ENCODE results near the gene ABCG2. TPM values are rescaled to one million over a fixed set of nuclear protein-coding genes. Genes with fewer than 3 reads are reported as not detected.

Gene ABCG2
- total RNA-seq, 1 donor from 2014 or later, result 0.40 TPM

DNA sequence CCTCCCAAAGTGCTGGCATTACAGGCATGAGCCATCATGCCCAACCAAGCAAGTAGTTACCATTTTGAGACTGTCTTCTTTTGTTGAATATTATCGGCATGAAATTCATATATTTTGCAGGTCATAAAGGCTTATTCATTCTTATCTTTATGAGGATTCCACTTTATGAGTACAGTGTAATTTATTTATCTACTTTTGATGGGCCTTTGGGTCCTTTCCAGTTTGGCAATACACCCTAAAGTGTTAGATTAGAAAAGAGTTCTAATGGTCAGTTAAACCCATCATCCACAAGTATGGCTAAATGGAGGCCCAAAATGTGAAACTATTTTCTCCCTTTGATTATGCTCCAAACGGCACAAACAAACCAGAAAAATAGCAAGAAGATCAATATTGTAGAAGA lies 10.9 kb upstream of the ABCG2 start:
- H3K4me1 Mint-ChIP-seq (ENCODE audit: low read depth), result no peaks in the 10 kb centered on the region
- H3K27me3 Mint-ChIP-seq (ENCODE audit: low read depth), result no peaks in the 10 kb centered on the region
- TF ChIP-seq, protein P1, sequence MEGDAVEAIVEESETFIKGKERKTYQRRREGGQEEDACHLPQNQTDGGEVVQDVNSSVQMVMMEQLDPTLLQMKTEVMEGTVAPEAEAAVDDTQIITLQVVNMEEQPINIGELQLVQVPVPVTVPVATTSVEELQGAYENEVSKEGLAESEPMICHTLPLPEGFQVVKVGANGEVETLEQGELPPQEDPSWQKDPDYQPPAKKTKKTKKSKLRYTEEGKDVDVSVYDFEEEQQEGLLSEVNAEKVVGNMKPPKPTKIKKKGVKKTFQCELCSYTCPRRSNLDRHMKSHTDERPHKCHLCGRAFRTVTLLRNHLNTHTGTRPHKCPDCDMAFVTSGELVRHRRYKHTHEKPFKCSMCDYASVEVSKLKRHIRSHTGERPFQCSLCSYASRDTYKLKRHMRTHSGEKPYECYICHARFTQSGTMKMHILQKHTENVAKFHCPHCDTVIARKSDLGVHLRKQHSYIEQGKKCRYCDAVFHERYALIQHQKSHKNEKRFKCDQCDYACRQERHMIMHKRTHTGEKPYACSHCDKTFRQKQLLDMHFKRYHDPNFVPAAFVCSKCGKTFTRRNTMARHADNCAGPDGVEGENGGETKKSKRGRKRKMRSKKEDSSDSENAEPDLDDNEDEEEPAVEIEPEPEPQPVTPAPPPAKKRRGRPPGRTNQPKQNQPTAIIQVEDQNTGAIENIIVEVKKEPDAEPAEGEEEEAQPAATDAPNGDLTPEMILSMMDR (IDR thresholded peaks at IDR 0.05), result no peak
- H3K36me3 Mint-ChIP-seq (ENCODE audit: low read depth), result no peaks in the 10 kb centered on the region
- no peak overlapping the region for H3K27ac Mint-ChIP-seq (ENCODE audit: unreplicated experiment)
- no peak for DNase-seq (ENCODE audit: low spot score)
- no peaks in the 10 kb centered on the region for H3K9me3 Mint-ChIP-seq (ENCODE audit: low read depth)
- no peak overlapping the region for H3K4me3 Mint-ChIP-seq (ENCODE audit: unreplicated experiment)

DNA sequence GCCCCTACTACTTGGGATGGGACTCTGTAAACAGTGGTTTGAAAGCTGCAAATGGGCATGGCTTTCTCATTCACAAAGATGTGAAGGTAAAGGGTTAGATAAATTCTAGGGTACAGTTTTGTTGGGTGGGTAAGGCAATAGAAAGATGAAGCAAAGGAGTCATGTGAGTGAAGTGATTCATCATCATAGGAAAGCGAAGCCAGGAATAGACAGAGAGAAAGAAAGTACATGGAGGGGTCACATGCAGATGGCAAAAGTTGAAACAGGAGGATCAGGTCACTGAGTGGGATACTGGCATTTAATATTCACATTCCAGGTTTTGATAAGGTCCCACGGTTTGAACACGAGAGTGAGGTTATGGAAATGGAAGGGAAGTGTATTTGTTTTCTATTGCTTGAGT lies 8.2 kb upstream of the ABCG2 start:
- no peaks in the 10 kb centered on the region for H3K27me3 Mint-ChIP-seq (ENCODE audit: low read depth)
- no peaks in the 10 kb centered on the region for H3K4me1 Mint-ChIP-seq (ENCODE audit: low read depth)
- TF ChIP-seq, protein P1 (IDR thresholded peaks at IDR 0.05), result no peak
- H3K4me3 Mint-ChIP-seq (ENCODE audit: unreplicated experiment), result no peak overlapping the region
- H3K27ac Mint-ChIP-seq (ENCODE audit: unreplicated experiment), result no peak overlapping the region
- H3K36me3 Mint-ChIP-seq (ENCODE audit: low read depth), result no peaks in the 10 kb centered on the region
- DNase-seq (ENCODE audit: low spot score), result no peak
- H3K9me3 Mint-ChIP-seq (ENCODE audit: low read depth), result no peaks in the 10 kb centered on the region

DNA sequence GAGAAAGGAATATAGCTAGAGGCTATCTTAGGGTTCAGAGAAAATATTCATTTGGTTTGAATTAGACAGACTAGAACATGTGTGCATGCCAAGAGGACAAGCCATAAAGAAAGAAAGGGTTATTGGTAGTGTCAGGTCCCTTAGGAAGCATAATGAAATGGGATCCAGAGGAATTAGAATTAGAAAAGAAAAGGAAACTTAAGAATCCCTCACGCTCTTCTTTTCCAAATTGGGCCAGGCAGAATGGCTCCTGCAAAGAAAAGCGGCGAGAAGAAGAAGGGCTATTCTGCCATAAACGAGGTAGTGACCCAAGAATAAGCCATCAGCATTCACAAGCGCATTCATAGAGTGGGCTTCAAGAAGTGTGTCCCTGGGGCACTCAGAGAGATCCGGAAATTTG lies 4.9 kb upstream of the ABCG2 start:
- H3K27me3 Mint-ChIP-seq (ENCODE audit: low read depth), result no peaks in the 10 kb centered on the region
- no peaks in the 10 kb centered on the region for H3K9me3 Mint-ChIP-seq (ENCODE audit: low read depth)
- H3K4me1 Mint-ChIP-seq (ENCODE audit: low read depth), result peaks cover 6% of the 10 kb centered on the region
- H3K36me3 Mint-ChIP-seq (ENCODE audit: low read depth), result no peaks in the 10 kb centered on the region
- H3K4me3 Mint-ChIP-seq (ENCODE audit: unreplicated experiment), result no peak overlapping the region
- TF ChIP-seq, protein P1 (IDR thresholded peaks at IDR 0.05), result no peak
- H3K27ac Mint-ChIP-seq (ENCODE audit: unreplicated experiment), result no peak overlapping the region
- no peak for DNase-seq (ENCODE audit: low spot score)

DNA sequence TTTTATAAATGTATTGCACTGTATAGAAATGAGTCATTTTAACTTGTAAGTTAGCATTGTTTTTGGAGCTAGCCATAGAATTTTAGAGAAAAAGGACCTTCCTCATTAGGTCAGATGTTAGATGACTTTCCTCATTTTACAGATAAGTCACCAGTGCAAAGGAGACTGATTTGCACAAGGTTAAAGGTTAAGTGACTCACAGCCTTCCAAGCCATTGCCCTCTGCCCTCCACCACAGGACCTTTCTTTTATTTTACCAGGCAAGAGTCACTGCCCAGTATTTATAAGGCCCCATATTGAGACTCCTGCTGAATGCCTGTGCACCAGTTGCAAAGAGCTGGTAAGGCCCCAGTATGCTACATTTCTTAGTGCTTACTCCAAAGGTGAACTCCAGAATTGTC lies 4.2 kb upstream of the ABCG2 start:
- Mint-ChIP-seq H3K9me3 (ENCODE audit: low read depth) (no peaks in the 10 kb centered on the region), H3K27me3 (ENCODE audit: low read depth) (no peaks in the 10 kb centered on the region), H3K4me1 (ENCODE audit: low read depth) (peaks cover 12% of the 10 kb centered on the region), H3K27ac (ENCODE audit: unreplicated experiment) (no peak overlapping the region), H3K36me3 (ENCODE audit: low read depth) (no peaks in the 10 kb centered on the region), H3K4me3 (ENCODE audit: unreplicated experiment) (no peak overlapping the region)
- DNase-seq (ENCODE audit: low spot score), result no peak
- TF ChIP-seq, protein P1 (IDR thresholded peaks at IDR 0.05), result no peak

DNA sequence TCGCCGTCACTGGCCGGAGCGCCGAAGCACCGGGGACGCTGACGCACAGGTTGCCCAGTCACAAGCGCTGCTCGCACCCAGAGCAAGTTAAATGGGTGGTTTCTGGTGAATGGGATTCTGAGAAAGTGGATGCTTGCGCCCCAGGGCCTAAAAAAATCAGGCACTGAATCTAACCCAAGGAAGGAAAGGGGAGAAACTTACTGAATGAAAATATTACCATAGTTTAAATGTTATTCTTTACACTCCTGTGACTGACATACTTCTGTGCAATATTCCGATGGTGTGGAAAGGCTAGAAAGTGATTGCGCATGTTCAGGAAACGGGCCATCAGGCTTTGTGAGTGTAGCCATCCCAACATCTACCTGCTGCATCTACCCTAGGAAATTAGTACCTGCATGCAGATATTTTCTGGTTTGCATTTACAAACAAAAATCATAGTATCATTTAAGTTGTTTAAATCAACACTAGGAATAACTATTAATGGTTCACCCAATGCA lies 838 bp upstream of the ABCG2 start:
- no peak for DNase-seq (ENCODE audit: low spot score)
- peaks cover 12% of the 10 kb centered on the region for H3K4me1 Mint-ChIP-seq (ENCODE audit: low read depth)
- H3K27ac Mint-ChIP-seq (ENCODE audit: unreplicated experiment), result no peak overlapping the region
- TF ChIP-seq, protein P1 (IDR thresholded peaks at IDR 0.05), result no peak
- no peaks in the 10 kb centered on the region for H3K36me3 Mint-ChIP-seq (ENCODE audit: low read depth)
- peak overlapping the region; percentile 78 for H3K4me3 Mint-ChIP-seq (ENCODE audit: unreplicated experiment)
- H3K9me3 Mint-ChIP-seq (ENCODE audit: low read depth), result no peaks in the 10 kb centered on the region
- no peaks in the 10 kb centered on the region for H3K27me3 Mint-ChIP-seq (ENCODE audit: low read depth)
